ENCODE results near the gene RRAGD.

DNA sequence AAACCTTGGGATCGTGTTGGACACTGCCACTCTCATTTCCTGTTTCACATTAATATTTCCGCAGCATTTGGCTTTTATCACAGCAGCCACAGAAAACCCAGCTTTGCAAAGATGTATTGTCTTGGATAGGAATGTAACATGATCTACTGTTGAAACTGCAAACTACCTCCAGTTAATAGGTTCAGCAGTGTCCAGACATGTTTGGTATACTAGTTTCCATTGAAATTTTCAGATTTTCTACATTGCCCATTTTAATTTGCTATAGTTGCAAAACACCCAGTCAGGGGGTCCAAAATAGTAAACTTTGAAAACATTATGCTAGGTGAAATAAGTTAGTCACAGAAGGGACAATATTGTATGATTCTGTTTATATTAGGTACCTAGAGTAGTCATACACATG, 24.2 kb upstream of the RRAGD start:
- TF ChIP-seq SIN3A (IDR thresholded peaks at IDR 0.05; ENCODE audit: borderline replicate concordance, insufficient read depth, low read depth, low read length) (no peak), POLR2AphosphoS5 (IDR thresholded peaks at IDR 0.05; ENCODE audit: low read depth, low read length) (no peak)
- TF ChIP-seq, protein P1, sequence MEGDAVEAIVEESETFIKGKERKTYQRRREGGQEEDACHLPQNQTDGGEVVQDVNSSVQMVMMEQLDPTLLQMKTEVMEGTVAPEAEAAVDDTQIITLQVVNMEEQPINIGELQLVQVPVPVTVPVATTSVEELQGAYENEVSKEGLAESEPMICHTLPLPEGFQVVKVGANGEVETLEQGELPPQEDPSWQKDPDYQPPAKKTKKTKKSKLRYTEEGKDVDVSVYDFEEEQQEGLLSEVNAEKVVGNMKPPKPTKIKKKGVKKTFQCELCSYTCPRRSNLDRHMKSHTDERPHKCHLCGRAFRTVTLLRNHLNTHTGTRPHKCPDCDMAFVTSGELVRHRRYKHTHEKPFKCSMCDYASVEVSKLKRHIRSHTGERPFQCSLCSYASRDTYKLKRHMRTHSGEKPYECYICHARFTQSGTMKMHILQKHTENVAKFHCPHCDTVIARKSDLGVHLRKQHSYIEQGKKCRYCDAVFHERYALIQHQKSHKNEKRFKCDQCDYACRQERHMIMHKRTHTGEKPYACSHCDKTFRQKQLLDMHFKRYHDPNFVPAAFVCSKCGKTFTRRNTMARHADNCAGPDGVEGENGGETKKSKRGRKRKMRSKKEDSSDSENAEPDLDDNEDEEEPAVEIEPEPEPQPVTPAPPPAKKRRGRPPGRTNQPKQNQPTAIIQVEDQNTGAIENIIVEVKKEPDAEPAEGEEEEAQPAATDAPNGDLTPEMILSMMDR (IDR thresholded peaks at IDR 0.05), result no peak

Data from Panc1 (cell line).